Lower leg skin (tissue), 4 donors: ENCODE data around the gene GPALPP1. TPM values are rescaled to one million over a fixed set of nuclear protein-coding genes. Genes with fewer than 3 reads are reported as not detected.

Source experiments
- DNase-seq, 2 donors: peaks; one replicate each; pipeline ENCODE4 v3.0.0-alpha.2; 2019; ENCODE audit warnings: low spot score in 2 of 2
- H3K4me3 ChIP-seq: fragments of 200-600 bp; sonication (generic); 2 replicates; pipeline ENCODE4 v1.5.1; 2017; ENCODE audit warnings: mild to moderate bottlenecking, low read depth; ENCODE audit not compliant: poor library complexity, severe bottlenecking
- CTCF ChIP-seq, 3 donors: fragments of 450-650 bp; IDR thresholded peaks; one replicate each; pipeline ENCODE4 v1.5.1; 2016; ENCODE audit warnings: antibody characterized with exemption in 3 of 3, mild to moderate bottlenecking in 3 of 3, moderate library complexity in 2 of 3
- POLR2A ChIP-seq, 2 donors: fragments of 450-650 bp; IDR thresholded peaks; one replicate each; pipeline ENCODE4 v1.6.1; 2016 to 2017; ENCODE audit warnings: antibody characterized with exemption in 2 of 2, mild to moderate bottlenecking in 1 of 2, moderate library complexity in 1 of 2
- WGBS, 2 donors: methylation state at CpG; one replicate each; pipeline ENCODE4 v1.1.5; 2018; 5-methylcytosine and 5-hydroxymethylcytosine counted together
- intact Hi-C: fragments of 100-400 bp; cut with DNase I; formaldehyde crosslinking; loops from one replicate; pipeline ENCODE4 v1.15.0; 2023; ENCODE audit warnings: low total_unique reads
- total RNA-seq, 4 donors: library from RNA; depleted of rRNA; stranded (reverse); fragments of >200 nt; gene quantifications; one replicate each; pipeline ENCODE4 v1.1.0, GENCODE V29; 2016

Gene GPALPP1
- total RNA-seq, 4 donors from 2014 or later = 18.3 to 29.6 (median 19.9) TPM

GRCh38 chr13:45073809-45074208 is 84.5 kb downstream of the GPALPP1 start:
- TF ChIP-seq POLR2A (IDR thresholded peaks at IDR 0.05) = no peak
- no peak for TF ChIP-seq CTCF (IDR thresholded peaks at IDR 0.05)
- no peak overlapping the region for H3K4me3 ChIP-seq
- intact Hi-C loops = no loop called here
- no peak for DNase-seq
- WGBS, 2 donors = 72 to 88% methylated on average over 4 of the region's 4 CpGs

- 91 to 94% methylated on average over 6 of the region's 6 CpGs for WGBS, 2 donors
- TF ChIP-seq POLR2A (IDR thresholded peaks at IDR 0.05) = no peak
- no peak for TF ChIP-seq CTCF (IDR thresholded peaks at IDR 0.05)
- intact Hi-C loops = no loop called here
- no peak overlapping the region for H3K4me3 ChIP-seq
- DNase-seq = no peak
These were observed 85.4 kb downstream of the GPALPP1 start for GRCh38 chr13:45074721-45075120.

- WGBS, 2 donors = 70 to 81% methylated on average over 1 of the region's 1 CpG
- intact Hi-C loops = no loop called here
- no peak for DNase-seq
- no peak for TF ChIP-seq POLR2A (IDR thresholded peaks at IDR 0.05)
- TF ChIP-seq CTCF (IDR thresholded peaks at IDR 0.05) = no peak
- H3K4me3 ChIP-seq = no peak overlapping the region
These were observed 88.7 kb downstream of the GPALPP1 start for GRCh38 chr13:45078003-45078402.

Other genes starting within 250 kb of the GPALPP1 start
- gene NUFIP1, start 67 bp upstream of the GPALPP1 start, total RNA-seq = 1 to 10 TPM in 3 of 4 donors, under 1 TPM in 1; 0.88 to 4.0 (median 3.7) TPM
- 10 to 100 TPM; 35.6 to 52.4 (median 45.3) TPM for gene GTF2F2, start 131.0 kb downstream of the GPALPP1 start, total RNA-seq
- gene KCTD4, start 211.5 kb downstream of the GPALPP1 start, total RNA-seq = 1 to 10 TPM; 2.1 to 7.9 (median 4.8) TPM